PFSK-1 (cell line): Measurements from ENCODE around the gene GCN1.

Source experiments
- FOXP2 ChIP-seq: optimal IDR thresholded peaks from 2 replicates; pipeline ENCODE3; 2011; ENCODE audit warnings: borderline replicate concordance, control low read depth, inconsistent platforms; ENCODE audit not compliant: insufficient read depth; ENCODE audit errors: extremely low read length, extremely low read depth
- POLR2AphosphoS5 ChIP-seq: IDR thresholded peaks from 2 replicates; pipeline ENCODE4 v1.6.1; 2012; ENCODE audit warnings: low read depth, mild to moderate bottlenecking, control low read depth, low read length, moderate library complexity
- SIN3A ChIP-seq: IDR thresholded peaks from 2 replicates; pipeline ENCODE4 v1.6.1; 2012; ENCODE audit warnings: mild to moderate bottlenecking, low read length, moderate library complexity, borderline replicate concordance; ENCODE audit not compliant: insufficient read depth
- TAF1 ChIP-seq: IDR thresholded peaks from 2 replicates; pipeline ENCODE4 v1.6.1; 2012; ENCODE audit warnings: low read length, control low read depth, borderline replicate concordance; ENCODE audit not compliant: insufficient read depth
- TF ChIP-seq, protein P1 (sequence below), 2 experiments: IDR thresholded peaks; 2 replicates each; pipeline versions ENCODE4 v1.6.1 to v1.8.0; 2011 to 2012; ENCODE audit warnings: low read depth in 2 of 2, low read length in 2 of 2, control low read depth in 1 of 2, inconsistent platforms in 1 of 2, mild to moderate bottlenecking in 1 of 2, moderate library complexity in 1 of 2; ENCODE audit not compliant: insufficient read depth in 1 of 2

GCN1 gene

DNA sequence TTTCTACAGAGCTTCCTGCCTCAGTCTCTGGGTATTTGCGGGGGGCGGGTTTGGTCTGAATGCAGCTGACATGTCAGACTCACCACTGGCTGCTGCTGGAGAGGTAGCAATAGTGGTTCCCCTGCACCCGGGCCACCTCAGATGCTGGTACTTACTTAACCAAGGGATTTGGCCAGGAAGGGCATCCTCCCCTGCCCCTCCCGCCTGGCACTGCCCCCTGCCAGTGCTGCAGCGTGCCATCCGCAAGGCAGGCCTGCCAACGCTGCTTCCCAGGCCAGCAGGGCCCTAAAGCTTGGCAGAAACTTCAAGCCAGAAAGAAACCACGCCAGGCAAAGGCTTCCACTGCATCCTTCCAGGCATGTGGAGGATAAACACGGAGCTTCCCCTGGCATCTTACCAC lies 100.0 kb downstream of the GCN1 start:
- TF ChIP-seq TAF1, result no peak
- TF ChIP-seq, protein P1, sequence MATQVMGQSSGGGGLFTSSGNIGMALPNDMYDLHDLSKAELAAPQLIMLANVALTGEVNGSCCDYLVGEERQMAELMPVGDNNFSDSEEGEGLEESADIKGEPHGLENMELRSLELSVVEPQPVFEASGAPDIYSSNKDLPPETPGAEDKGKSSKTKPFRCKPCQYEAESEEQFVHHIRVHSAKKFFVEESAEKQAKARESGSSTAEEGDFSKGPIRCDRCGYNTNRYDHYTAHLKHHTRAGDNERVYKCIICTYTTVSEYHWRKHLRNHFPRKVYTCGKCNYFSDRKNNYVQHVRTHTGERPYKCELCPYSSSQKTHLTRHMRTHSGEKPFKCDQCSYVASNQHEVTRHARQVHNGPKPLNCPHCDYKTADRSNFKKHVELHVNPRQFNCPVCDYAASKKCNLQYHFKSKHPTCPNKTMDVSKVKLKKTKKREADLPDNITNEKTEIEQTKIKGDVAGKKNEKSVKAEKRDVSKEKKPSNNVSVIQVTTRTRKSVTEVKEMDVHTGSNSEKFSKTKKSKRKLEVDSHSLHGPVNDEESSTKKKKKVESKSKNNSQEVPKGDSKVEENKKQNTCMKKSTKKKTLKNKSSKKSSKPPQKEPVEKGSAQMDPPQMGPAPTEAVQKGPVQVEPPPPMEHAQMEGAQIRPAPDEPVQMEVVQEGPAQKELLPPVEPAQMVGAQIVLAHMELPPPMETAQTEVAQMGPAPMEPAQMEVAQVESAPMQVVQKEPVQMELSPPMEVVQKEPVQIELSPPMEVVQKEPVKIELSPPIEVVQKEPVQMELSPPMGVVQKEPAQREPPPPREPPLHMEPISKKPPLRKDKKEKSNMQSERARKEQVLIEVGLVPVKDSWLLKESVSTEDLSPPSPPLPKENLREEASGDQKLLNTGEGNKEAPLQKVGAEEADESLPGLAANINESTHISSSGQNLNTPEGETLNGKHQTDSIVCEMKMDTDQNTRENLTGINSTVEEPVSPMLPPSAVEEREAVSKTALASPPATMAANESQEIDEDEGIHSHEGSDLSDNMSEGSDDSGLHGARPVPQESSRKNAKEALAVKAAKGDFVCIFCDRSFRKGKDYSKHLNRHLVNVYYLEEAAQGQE (IDR thresholded peaks at IDR 0.05; ENCODE audit: insufficient read depth in 1 of 2, low read depth in 2 of 2, low read length in 2 of 2), result no peak
- TF ChIP-seq FOXP2, result no peak
- no peak for TF ChIP-seq SIN3A
- TF ChIP-seq POLR2AphosphoS5, result no peak

DNA sequence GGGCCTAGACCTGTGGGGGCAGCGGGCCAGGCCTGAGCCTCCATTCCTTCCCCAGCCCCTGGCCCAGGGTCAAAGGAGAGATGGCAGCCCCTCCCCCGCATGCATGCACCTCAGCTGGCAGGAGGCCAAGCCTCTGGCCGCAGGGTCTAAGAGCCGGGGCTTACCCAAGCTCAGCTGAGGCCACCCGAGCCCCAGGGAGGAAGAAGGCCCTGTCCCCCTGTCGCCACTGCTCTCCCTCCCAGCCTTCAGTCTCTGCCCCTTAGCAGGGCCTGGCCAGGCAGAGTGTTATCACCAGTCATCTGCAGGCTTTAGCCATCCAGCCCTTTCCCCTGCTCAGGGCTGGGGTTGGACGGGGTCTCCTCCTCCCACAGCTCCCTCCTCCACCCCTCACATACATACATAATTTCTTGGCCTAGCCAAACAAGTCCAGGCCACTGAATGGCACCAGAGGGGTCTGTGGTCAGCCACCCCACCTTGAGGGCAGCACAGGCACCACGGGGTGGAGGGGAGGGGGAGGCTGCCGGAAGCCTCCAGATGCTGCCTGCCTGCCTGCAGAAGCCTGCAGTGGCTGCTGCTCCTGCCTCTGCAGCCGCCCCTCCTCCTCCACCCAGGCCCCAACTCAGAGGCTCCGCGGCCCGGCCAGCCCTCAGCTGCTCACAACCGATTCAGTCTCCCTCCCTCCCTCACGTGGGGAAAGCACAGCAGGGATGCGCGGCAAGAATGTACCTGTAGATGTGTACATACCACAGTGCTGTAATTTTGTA lies 100.7 kb downstream of the GCN1 start:
- TF ChIP-seq POLR2AphosphoS5, result no peak
- TF ChIP-seq, protein P1 (IDR thresholded peaks at IDR 0.05; ENCODE audit: insufficient read depth in 1 of 2, low read depth in 2 of 2, low read length in 2 of 2), result no peak
- no peak for TF ChIP-seq SIN3A
- TF ChIP-seq FOXP2, result no peak
- no peak for TF ChIP-seq TAF1

DNA sequence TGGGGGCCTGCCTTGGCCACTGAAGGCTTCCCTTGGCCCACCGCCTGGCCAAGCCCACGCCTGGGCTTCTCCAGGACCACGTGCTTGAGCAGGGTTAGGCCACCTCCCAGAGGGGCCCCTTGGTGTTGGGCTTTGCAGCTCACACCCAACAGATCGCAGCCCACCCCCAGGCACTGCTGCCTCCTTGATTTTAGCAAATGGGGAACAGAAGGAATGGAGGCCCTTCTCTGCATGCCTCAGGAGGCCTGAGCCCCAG lies 101.3 kb downstream of the GCN1 start:
- TF ChIP-seq POLR2AphosphoS5 (no peak), SIN3A (no peak), TAF1 (no peak), FOXP2 (no peak)
- TF ChIP-seq, protein P1 (IDR thresholded peaks at IDR 0.05; ENCODE audit: insufficient read depth in 1 of 2, low read depth in 2 of 2, low read length in 2 of 2), result no peak

DNA sequence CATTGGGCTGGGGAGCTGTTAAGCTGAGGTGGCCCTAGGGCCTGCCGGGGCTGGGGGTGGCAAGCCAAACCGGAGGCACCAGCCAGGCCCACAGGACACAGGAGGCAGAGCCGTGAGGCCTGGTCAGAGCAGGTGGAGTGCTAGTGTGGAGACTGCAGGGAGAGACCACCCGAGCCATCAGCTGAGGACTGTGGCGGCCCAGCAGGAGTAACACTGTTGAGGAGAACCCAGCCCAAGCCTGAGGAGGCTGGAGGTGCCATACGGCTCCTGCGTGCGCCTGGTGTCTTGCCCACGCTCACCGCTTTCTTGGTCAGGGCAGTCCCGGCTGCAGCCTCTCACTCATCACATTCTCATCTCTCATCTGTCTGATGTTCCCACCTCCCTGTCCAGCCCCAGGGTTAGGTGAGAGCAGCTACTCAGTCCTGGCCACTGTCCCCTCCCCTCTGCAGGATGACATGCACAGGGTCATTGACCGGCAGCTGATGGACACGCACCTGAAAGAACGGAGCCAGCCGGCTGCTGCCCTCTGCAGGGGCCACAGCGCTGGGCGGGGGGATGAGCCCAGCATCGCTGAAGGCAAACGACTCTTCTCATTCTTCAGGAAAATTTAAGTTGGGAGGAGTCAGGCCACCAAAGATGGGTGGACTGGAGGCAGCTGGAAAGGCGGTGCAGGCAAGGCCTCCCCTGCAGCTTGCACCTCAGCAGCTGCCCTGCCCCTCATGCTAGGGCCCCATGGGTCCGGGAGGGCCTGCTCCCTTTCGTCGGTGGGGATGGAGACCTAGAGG lies 101.8 kb downstream of the GCN1 start:
- TF ChIP-seq FOXP2, result no peak
- TF ChIP-seq, protein P1 (IDR thresholded peaks at IDR 0.05; ENCODE audit: insufficient read depth in 1 of 2, low read depth in 2 of 2, low read length in 2 of 2), result no peak
- TF ChIP-seq POLR2AphosphoS5, result no peak
- TF ChIP-seq TAF1, result no peak
- no peak for TF ChIP-seq SIN3A

DNA sequence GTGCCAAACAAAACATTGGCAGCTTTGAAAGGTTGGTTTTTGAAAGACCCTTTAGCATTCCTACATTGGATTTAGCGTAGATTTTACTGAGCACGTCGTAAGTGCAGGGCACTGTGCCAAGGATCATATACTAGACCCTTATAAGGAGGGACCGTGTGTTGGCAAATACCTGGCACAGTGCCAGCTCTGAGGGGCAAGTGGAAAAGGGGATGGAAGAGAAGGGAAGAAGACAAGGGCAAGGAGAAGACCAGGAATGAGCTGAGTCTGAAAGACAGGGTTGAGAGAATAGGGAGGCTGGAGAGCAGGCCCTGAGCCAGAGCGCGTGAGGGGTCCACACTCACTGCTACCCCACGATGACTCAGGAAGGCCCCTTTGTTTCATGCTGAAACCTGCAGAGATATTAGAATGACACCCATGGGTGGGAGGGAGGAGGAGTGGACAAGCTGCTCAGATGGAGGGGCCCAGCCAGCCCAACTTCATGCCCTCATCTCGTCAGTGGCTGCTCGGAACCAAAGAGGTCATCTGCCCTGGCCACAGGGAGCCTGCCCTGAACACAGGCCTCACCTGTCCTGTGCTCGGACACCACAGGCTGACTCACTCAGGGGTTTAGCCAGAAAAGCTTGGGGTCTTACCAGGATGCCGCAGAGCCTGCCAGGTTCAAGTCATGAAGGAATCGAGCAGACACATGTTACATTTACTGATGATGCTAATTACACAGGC lies 103.0 kb downstream of the GCN1 start:
- no peak for TF ChIP-seq SIN3A
- TF ChIP-seq, protein P1 (IDR thresholded peaks at IDR 0.05; ENCODE audit: insufficient read depth in 1 of 2, low read depth in 2 of 2, low read length in 2 of 2), result no peak
- TF ChIP-seq POLR2AphosphoS5, result no peak
- no peak for TF ChIP-seq TAF1
- no peak for TF ChIP-seq FOXP2
